ENCODE data around the gene IFITM5. TPM values are rescaled to one million over a fixed set of nuclear protein-coding genes. Genes with fewer than 3 reads are reported as not detected.
"Not testable (repeated sequence)": the region's sequence is repeated elsewhere in the genome, so short reads cannot be mapped to it uniquely, and the experiment has no call there.

The IFITM5 gene
- total RNA-seq, 1 donor from 2014 or later, result not detected

DNA sequence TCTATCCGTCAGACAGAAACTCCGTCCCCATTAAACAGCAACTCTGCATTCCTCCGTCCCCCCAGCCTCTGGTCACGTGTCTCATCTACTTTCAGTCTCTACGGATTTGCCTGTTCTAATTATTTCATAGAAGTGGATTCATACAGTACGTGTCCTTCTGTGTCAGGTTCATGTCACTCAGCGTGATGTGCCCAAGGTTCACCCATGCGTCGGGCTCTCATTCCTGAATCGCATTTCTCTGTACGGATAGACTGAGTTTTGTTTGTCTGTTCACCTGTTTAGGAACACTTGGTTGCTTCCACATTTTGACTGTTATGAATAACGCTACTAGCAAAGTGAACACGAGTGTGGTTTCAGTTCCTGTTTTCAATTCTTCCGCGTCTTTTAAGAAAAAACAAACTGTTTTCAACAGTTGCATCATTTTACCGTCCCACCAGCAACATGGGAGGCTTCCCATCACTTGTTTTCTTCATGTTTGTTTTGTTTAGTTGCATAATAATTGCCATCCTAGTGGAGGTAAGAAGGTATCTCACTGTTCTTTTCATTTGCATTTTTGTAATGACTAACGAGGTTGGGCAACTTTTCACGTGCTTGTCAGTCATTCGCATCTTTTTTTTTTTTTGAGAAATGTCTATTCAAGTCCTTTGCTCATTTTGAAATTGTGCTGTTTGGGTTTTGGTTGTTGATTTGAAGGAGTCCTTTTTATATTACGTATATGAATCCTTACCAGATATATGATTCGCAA is 30.0 kb downstream of the IFITM5 start:
- Mint-ChIP-seq H3K4me3 (ENCODE audit: unreplicated experiment) (no peak overlapping the region), H3K36me3 (ENCODE audit: low read depth) (no peaks in the 10 kb centered on the region), H3K9me3 (ENCODE audit: low read depth) (no peaks in the 10 kb centered on the region), H3K4me1 (ENCODE audit: low read depth) (peaks cover 7% of the 10 kb centered on the region), H3K27me3 (ENCODE audit: low read depth) (peaks cover 11% of the 10 kb centered on the region), H3K27ac (ENCODE audit: unreplicated experiment) (no peak overlapping the region)
- TF ChIP-seq, protein P1, sequence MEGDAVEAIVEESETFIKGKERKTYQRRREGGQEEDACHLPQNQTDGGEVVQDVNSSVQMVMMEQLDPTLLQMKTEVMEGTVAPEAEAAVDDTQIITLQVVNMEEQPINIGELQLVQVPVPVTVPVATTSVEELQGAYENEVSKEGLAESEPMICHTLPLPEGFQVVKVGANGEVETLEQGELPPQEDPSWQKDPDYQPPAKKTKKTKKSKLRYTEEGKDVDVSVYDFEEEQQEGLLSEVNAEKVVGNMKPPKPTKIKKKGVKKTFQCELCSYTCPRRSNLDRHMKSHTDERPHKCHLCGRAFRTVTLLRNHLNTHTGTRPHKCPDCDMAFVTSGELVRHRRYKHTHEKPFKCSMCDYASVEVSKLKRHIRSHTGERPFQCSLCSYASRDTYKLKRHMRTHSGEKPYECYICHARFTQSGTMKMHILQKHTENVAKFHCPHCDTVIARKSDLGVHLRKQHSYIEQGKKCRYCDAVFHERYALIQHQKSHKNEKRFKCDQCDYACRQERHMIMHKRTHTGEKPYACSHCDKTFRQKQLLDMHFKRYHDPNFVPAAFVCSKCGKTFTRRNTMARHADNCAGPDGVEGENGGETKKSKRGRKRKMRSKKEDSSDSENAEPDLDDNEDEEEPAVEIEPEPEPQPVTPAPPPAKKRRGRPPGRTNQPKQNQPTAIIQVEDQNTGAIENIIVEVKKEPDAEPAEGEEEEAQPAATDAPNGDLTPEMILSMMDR (IDR thresholded peaks at IDR 0.05), result peak; percentile 8
- DNase-seq (ENCODE audit: low spot score), result no peak

DNA sequence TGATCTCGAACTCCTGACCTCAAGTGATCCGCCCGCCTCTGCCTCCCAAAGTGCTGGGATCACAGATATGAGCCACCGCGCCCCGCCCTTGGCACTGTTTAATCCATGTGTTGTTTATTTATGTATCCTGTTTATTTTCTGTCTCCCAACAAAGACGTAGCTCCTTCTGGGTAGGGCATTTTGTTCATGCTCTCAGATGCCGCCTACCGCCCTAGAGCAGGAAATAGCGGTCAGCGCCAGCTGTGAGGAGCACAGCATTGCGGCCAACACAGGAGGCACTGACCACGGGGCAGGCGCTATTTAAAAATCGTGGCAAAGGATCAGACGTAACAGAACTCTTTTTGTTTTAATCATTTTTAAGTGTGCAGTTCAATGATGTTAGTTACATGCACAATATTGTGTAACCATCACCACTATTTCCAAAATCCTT is 30.6 kb downstream of the IFITM5 start:
- H3K27ac Mint-ChIP-seq (ENCODE audit: unreplicated experiment); H3K4me3 Mint-ChIP-seq (ENCODE audit: unreplicated experiment); H3K4me1 Mint-ChIP-seq (ENCODE audit: low read depth); DNase-seq (ENCODE audit: low spot score); H3K36me3 Mint-ChIP-seq (ENCODE audit: low read depth); H3K9me3 Mint-ChIP-seq (ENCODE audit: low read depth): not testable (repeated sequence)
- TF ChIP-seq, protein P1 (IDR thresholded peaks at IDR 0.05), result peak; percentile 39
- peaks cover 11% of the 10 kb centered on the region for H3K27me3 Mint-ChIP-seq (ENCODE audit: low read depth)

DNA sequence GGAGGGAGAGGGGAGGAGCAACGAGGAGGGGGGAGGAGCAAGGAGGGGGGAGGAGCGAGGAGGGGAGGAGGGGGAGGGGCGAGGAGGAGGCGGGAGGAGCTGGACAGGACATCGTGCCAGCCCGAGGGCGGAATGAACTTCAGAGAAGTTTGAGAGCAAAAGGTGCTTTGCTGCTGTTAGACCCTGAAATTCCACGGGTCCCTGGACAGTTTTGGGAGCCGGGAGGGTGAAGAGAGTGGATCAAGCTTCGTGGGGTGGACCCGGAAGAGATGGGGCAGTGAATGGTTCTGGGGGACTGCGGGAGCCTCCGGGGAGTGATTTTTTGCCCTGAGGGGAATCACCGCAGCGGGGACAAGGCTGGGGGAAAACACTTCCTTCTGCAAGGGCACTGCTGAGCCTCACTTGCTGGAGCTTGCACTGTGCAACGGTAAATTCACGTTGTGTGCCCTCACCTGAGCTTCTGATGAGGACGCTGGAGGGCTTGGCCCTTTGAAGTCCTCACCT is 31.8 kb downstream of the IFITM5 start:
- Mint-ChIP-seq H3K4me3 (ENCODE audit: unreplicated experiment) (peak overlapping the region; percentile 52), H3K27me3 (ENCODE audit: low read depth) (peaks cover 9% of the 10 kb centered on the region)

DNA sequence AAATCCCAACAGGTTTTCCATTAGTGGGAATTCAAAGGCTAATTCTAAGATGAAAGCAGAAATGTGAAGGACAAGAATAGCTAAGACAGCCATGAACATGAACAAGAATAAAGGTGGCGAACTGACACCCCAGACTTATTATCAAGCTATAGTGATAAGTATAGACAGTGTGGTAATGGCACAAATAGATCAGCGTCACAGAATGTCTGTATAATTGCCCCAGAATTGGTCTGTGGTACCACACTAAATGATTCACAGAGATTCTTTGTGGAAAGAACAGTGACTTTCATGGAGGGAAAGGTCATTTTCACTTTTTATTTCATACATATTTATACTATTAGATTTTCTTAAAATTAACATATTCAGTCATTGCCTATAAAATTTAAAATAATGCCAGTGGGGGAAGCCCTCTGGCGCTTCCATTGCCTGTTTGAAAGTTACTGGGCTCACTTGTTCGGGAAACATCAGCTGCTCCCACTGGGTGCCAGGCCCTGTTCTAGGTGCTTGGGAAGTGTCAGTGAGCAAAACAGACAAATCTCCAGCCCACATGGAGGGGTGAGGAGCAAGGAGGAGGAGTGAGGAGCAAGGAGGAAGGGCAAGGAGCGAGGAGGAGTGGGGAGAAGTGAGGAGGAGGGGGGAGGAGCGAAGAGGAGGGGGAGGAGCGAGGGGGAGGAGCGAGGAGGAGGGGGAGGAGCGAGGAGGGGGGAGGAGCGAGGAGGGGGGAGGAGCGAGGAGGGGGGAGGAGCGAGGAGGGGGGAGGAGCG is 32.5 kb downstream of the IFITM5 start:
- peaks cover 9% of the 10 kb centered on the region for H3K27me3 Mint-ChIP-seq (ENCODE audit: low read depth)
- H3K27ac Mint-ChIP-seq (ENCODE audit: unreplicated experiment), result no peak overlapping the region
- peaks cover 2% of the 10 kb centered on the region for H3K9me3 Mint-ChIP-seq (ENCODE audit: low read depth)
- H3K36me3 Mint-ChIP-seq (ENCODE audit: low read depth), result no peaks in the 10 kb centered on the region
- H3K4me3 Mint-ChIP-seq (ENCODE audit: unreplicated experiment), result no peak overlapping the region
- TF ChIP-seq, protein P1 (IDR thresholded peaks at IDR 0.05), result no peak
- no peak for DNase-seq (ENCODE audit: low spot score)
- H3K4me1 Mint-ChIP-seq (ENCODE audit: low read depth), result peaks cover 7% of the 10 kb centered on the region

More for the DNA sequence above, 31.8 kb downstream of the IFITM5 start:
- H3K36me3 Mint-ChIP-seq (ENCODE audit: low read depth), result no peaks in the 10 kb centered on the region
- TF ChIP-seq, protein P1 (IDR thresholded peaks at IDR 0.05), result no peak
- DNase-seq (ENCODE audit: low spot score), result no peak
- no peak overlapping the region for H3K27ac Mint-ChIP-seq (ENCODE audit: unreplicated experiment)
- no peaks in the 10 kb centered on the region for H3K9me3 Mint-ChIP-seq (ENCODE audit: low read depth)
- H3K4me1 Mint-ChIP-seq (ENCODE audit: low read depth), result peaks cover 7% of the 10 kb centered on the region

DNA sequence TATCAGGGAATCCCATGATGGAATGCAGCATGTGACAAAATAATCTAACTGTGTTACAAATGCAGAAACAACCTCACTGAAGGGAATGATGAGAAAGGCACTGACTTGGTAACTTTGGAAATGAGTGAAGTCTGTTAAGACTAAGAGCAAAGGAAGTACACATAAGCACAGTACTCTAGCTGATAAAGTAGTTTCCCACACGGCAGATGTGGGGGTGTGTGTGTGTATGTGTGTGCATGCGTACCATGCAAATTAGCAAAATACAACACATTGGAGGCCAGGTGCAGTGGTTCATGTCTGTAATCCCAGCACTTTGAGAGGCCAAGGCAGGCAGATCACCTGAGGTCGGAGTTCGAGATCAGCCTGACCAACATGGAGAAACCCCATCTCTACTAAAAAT is 37.7 kb downstream of the IFITM5 start:
- Mint-ChIP-seq H3K36me3 (ENCODE audit: low read depth) (no peaks in the 10 kb centered on the region), H3K9me3 (ENCODE audit: low read depth) (peaks cover 5% of the 10 kb centered on the region), H3K27me3 (ENCODE audit: low read depth) (no peaks in the 10 kb centered on the region), H3K4me1 (ENCODE audit: low read depth) (no peaks in the 10 kb centered on the region), H3K27ac (ENCODE audit: unreplicated experiment) (no peak overlapping the region), H3K4me3 (ENCODE audit: unreplicated experiment) (no peak overlapping the region)
- TF ChIP-seq, protein P1 (IDR thresholded peaks at IDR 0.05), result no peak
- DNase-seq (ENCODE audit: low spot score), result no peak

All from chondrocyte (in vitro differentiated cells).